Neural crest cell (in vitro differentiated cells): ENCODE measurements around the gene LRCH1. TPM values are rescaled to one million over a fixed set of nuclear protein-coding genes. Genes with fewer than 3 reads are reported as not detected.

Experiments used
- DNase-seq: peaks from one replicate; pipeline ENCODE4 v3.0.0; 2021; ENCODE audit warnings: low read depth, mixed read lengths, low spot score
- H3K27ac Mint-ChIP-seq: one replicate; pipeline ENCODE4 v1.8.0; 2021; ENCODE audit warnings: mild to moderate bottlenecking, mixed read lengths; ENCODE audit not compliant: unreplicated experiment
- H3K27me3 Mint-ChIP-seq: 2 replicates; pipeline ENCODE4 v1.8.0; 2021; ENCODE audit warnings: low read depth, mild to moderate bottlenecking, mixed read lengths
- H3K36me3 Mint-ChIP-seq: 2 replicates; pipeline ENCODE4 v1.8.0; 2021; ENCODE audit warnings: low read depth, mild to moderate bottlenecking, mixed read lengths
- H3K4me1 Mint-ChIP-seq: 2 replicates; pipeline ENCODE4 v1.8.0; 2021; ENCODE audit warnings: mixed read lengths
- H3K4me3 Mint-ChIP-seq: one replicate; pipeline ENCODE4 v1.8.0; 2021; ENCODE audit warnings: mild to moderate bottlenecking, mixed read lengths
- H3K9me3 Mint-ChIP-seq: 2 replicates; pipeline ENCODE4 v1.8.0; 2021; ENCODE audit warnings: mixed read lengths
- total RNA-seq: library from RNA; stranded (reverse); gene quantifications from 2 replicates; pipeline ENCODE4 v1.2.1, GENCODE V29; 2021
- TF ChIP-seq, protein P1 (sequence below): fragments of 200-600 bp; sonication (generic); conservative IDR thresholded peaks from 2 replicates; pipeline ENCODE4 v1.5.0; 2021; ENCODE audit warnings: antibody characterized with exemption, mild to moderate bottlenecking

The LRCH1 gene
- total RNA-seq, 1 donor from 2014 or later: 15.8 TPM

DNA sequence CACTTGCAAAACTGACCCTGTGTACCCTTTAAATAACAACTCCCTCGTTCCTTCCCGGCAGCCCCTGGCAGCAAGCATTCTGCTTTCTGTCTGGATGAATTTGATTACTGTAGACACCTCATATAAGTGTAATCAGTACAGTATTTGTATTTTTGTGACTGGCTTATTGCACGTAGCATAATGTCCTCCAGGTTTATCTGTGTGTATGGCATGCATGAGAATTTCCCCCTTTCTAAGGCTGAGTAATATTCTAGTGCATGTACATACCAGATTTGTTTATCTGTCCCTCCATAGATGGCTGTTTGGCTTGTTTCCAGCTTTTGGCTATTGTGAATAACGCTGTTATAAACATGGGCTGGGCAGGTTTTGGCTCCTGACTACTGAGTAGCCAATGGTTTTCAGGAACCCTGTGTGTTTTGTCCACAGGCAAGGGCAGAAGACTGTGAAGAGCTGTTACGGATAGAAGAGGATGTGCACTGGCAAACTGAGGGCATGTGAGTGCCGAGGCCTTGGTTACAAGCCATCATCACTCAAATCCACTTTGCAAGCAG is 146.0 kb downstream of the LRCH1 start:
- H3K36me3 Mint-ChIP-seq: peaks cover 21% of the 10 kb centered on the region
- H3K9me3 Mint-ChIP-seq: no peaks in the 10 kb centered on the region
- H3K27ac Mint-ChIP-seq: no peak overlapping the region
- no peaks in the 10 kb centered on the region for H3K4me1 Mint-ChIP-seq
- TF ChIP-seq, protein P1, sequence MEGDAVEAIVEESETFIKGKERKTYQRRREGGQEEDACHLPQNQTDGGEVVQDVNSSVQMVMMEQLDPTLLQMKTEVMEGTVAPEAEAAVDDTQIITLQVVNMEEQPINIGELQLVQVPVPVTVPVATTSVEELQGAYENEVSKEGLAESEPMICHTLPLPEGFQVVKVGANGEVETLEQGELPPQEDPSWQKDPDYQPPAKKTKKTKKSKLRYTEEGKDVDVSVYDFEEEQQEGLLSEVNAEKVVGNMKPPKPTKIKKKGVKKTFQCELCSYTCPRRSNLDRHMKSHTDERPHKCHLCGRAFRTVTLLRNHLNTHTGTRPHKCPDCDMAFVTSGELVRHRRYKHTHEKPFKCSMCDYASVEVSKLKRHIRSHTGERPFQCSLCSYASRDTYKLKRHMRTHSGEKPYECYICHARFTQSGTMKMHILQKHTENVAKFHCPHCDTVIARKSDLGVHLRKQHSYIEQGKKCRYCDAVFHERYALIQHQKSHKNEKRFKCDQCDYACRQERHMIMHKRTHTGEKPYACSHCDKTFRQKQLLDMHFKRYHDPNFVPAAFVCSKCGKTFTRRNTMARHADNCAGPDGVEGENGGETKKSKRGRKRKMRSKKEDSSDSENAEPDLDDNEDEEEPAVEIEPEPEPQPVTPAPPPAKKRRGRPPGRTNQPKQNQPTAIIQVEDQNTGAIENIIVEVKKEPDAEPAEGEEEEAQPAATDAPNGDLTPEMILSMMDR: no peak
- no peak overlapping the region for H3K4me3 Mint-ChIP-seq
- H3K27me3 Mint-ChIP-seq: no peaks in the 10 kb centered on the region
- DNase-seq: no peak

DNA sequence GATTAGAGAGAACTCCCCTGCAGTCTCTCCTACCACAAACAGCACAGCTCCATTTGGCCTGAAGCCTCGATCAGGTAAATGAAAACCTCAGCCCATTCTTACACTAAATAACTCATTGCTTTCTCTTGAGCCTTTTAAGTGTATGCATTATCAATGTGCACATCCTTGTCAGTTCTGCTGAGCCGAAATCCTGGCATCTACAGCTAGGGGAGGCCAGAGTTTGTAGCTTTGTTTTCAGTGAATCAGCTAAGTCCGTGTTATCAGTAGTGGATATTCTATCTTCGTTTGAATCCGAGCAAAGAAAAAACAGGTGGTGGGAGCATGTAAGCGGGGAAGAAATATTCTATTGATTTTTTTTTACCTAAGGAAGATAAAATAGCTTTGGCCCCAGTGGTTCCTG is 159.6 kb downstream of the LRCH1 start:
- Mint-ChIP-seq H3K27ac (no peak overlapping the region), H3K9me3 (no peaks in the 10 kb centered on the region), H3K27me3 (no peaks in the 10 kb centered on the region), H3K36me3 (peaks cover 2% of the 10 kb centered on the region), H3K4me1 (no peaks in the 10 kb centered on the region), H3K4me3 (no peak overlapping the region)
- TF ChIP-seq, protein P1: no peak
- no peak for DNase-seq

DNA sequence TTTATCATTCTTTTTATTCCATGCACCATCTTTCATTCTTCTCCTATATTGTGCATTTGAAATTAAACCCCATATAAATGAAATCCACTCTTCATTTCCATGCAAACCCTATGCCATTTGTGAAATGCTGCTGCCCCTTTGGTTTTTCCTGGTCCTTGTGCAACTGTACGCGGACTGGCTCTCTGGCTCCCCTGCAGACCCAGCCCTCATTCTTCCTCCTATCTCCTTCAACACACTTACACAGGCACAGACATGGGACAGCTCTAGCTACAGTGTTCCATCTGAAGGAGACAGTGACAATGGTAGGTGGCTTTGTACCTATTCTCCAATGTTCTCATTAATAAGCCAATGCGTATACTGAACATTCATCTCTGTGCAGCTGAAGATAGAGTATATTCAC is 162.4 kb downstream of the LRCH1 start:
- H3K4me3 Mint-ChIP-seq: no peak overlapping the region
- DNase-seq: no peak
- H3K36me3 Mint-ChIP-seq: peaks cover 2% of the 10 kb centered on the region
- no peaks in the 10 kb centered on the region for H3K9me3 Mint-ChIP-seq
- no peak overlapping the region for H3K27ac Mint-ChIP-seq
- TF ChIP-seq, protein P1: no peak
- H3K4me1 Mint-ChIP-seq: no peaks in the 10 kb centered on the region
- H3K27me3 Mint-ChIP-seq: no peaks in the 10 kb centered on the region

DNA sequence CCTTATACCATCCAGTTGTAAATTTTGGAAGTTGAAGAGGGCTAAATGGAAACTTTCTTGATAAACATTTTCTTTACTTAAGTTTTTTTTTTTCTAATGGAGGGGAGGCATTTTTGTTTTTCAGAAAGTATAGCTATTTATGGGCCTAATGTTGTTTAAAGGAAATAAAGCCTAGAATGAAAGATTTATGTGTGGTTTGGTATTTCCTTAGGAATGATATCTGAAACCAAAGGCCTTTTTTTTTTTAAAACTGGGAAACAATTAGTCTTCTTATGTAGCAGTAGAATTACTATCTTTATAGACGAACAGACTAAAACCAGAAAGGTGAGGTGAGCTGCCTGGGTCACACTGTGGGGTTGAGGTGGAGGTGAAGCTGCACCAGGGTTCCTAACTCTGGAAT is 163.9 kb downstream of the LRCH1 start:
- Mint-ChIP-seq H3K27ac (no peak overlapping the region), H3K9me3 (no peaks in the 10 kb centered on the region), H3K4me1 (no peaks in the 10 kb centered on the region)

DNA sequence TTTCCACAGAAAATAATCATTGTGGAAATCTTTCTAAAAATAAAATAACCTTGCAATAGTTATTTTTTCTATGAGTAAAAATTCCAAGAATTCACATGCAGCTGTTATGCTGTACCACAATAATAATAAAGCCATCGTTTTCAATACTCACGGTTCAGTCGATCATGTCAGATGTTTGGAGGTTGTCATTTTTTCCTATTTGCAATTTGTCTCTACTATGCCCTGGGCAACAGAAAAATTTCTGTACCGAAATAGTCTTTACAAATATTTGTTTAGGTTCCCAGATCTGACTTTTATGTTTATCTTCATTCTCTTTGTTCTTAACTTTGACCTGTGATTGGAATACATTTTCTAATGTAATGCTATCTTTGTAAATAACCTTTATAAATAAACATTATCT is 164.3 kb downstream of the LRCH1 start:
- no peaks in the 10 kb centered on the region for H3K27me3 Mint-ChIP-seq
- H3K4me3 Mint-ChIP-seq: no peak overlapping the region
- H3K4me1 Mint-ChIP-seq: no peaks in the 10 kb centered on the region
- TF ChIP-seq, protein P1: no peak
- DNase-seq: no peak
- H3K27ac Mint-ChIP-seq: no peak overlapping the region
- peaks cover 2% of the 10 kb centered on the region for H3K36me3 Mint-ChIP-seq
- H3K9me3 Mint-ChIP-seq: no peaks in the 10 kb centered on the region

More for the DNA sequence above, 163.9 kb downstream of the LRCH1 start:
- Mint-ChIP-seq H3K4me3 (no peak overlapping the region), H3K36me3 (peaks cover 2% of the 10 kb centered on the region), H3K27me3 (no peaks in the 10 kb centered on the region)
- no peak for DNase-seq
- TF ChIP-seq, protein P1: no peak
